PC-3 (cell line): ENCODE results near the gene ABAT. TPM values are rescaled to one million over a fixed set of nuclear protein-coding genes. Genes with fewer than 3 reads are reported as not detected.

Source experiments
- ATAC-seq: fragments of 200-7000 bp; cut with Tn5 transposase; 2 replicates; pipeline ENCODE4 v1.9.1; 2020; ENCODE audit warnings: mild to moderate bottlenecking, moderate library complexity
- BruUV-seq: library from RNA; stranded (reverse); fragments of 400-500 nt; replicated peaks from 2 replicates; lab custom pipeline; 2021; lab: Mats Ljungman, UMichigan
- CTCF ChIA-PET: fragments of 300-600 bp; sonication (Branson Sonifier 250); formaldehyde crosslinking; loops from one replicate; lab custom pipeline; 2022; ENCODE audit warnings: antibody characterized with exemption; lab: Charles Lee
- POLR2A ChIA-PET: fragments of 300-600 bp; sonication (Branson Sonifier 250); formaldehyde crosslinking; loops from one replicate; lab custom pipeline; 2022; ENCODE audit warnings: antibody characterized with exemption; ENCODE audit not compliant: unreplicated experiment; lab: Charles Lee
- DNase-seq: peaks from one replicate; pipeline ENCODE4 v3.0.0-alpha.2; 2015
- H2AFZ ChIP-seq: fragments of 300-600 bp; sonication (generic); 2 replicates; pipeline ENCODE4 v1.6.0; 2016; ENCODE audit warnings: antibody characterized with exemption, low read length
- H3F3A ChIP-seq: fragments of 300-600 bp; sonication (generic); one replicate; pipeline ENCODE4 v1.6.0; 2017; ENCODE audit warnings: antibody characterized with exemption, low read length, control low read depth, mild to moderate bottlenecking; ENCODE audit not compliant: unreplicated experiment
- H3K27ac ChIP-seq: fragments of 300-600 bp; sonication (generic); 2 replicates; pipeline ENCODE4 v1.5.1; 2016; ENCODE audit warnings: mild to moderate bottlenecking, low read length
- H3K27me3 ChIP-seq: fragments of 300-600 bp; sonication (generic); 2 replicates; pipeline ENCODE4 v1.6.1; 2016; ENCODE audit warnings: low read length, mixed read lengths
- H3K36me3 ChIP-seq: fragments of 300-600 bp; sonication (generic); 2 replicates; pipeline ENCODE4 v1.6.1; 2016; ENCODE audit warnings: low read depth, mixed run types, low read length, mixed read lengths
- H3K4me1 ChIP-seq: fragments of 300-600 bp; sonication (generic); 2 replicates; pipeline ENCODE4 v1.5.1; 2016; ENCODE audit warnings: low read length; ENCODE audit not compliant: insufficient read depth
- H3K4me2 ChIP-seq: fragments of 300-600 bp; sonication (generic); 2 replicates; pipeline ENCODE4 v1.6.0; 2016; ENCODE audit warnings: low read length
- H3K4me3 ChIP-seq: fragments of 300-600 bp; sonication (generic); 2 replicates; pipeline ENCODE4 v1.5.1; 2016; ENCODE audit warnings: mild to moderate bottlenecking, low read length, mixed read lengths
- H3K79me2 ChIP-seq: fragments of 300-600 bp; sonication (generic); 2 replicates; pipeline ENCODE4 v1.6.1; 2017; ENCODE audit warnings: low read length, mixed read lengths
- H3K9ac ChIP-seq: fragments of 300-600 bp; sonication (generic); 2 replicates; pipeline ENCODE4 v1.6.0; 2016; ENCODE audit warnings: mild to moderate bottlenecking, low read length
- H3K9me2 ChIP-seq: fragments of 300-600 bp; sonication (generic); replicated peaks from 2 replicates; pipeline ENCODE4 v1.6.1; 2016; ENCODE audit warnings: mixed run types, low read length, mixed read lengths
- H3K9me3 ChIP-seq: fragments of 300-600 bp; sonication (generic); 2 replicates; pipeline ENCODE4 v1.6.1; 2016; ENCODE audit warnings: low read length, mixed read lengths
- H4K20me1 ChIP-seq: fragments of 300-600 bp; sonication (generic); 2 replicates; pipeline ENCODE4 v1.6.1; 2016; ENCODE audit warnings: low read length, mixed read lengths
- CTCF ChIP-seq: fragments of 300-600 bp; sonication (generic); conservative IDR thresholded peaks from 2 replicates; pipeline ENCODE4 v1.5.1; 2017; ENCODE audit warnings: antibody characterized with exemption, low read depth, mild to moderate bottlenecking, low read length
- EZH2 ChIP-seq: fragments of 300-600 bp; sonication (generic); IDR thresholded peaks from one replicate; pipeline ENCODE4 v1.6.1; 2017; ENCODE audit warnings: antibody characterized with exemption, mild to moderate bottlenecking, low read length; ENCODE audit not compliant: unreplicated experiment
- EZH2phosphoT487 ChIP-seq: fragments of 300-600 bp; sonication (generic); IDR thresholded peaks from 2 replicates; pipeline ENCODE4 v1.6.1; 2018; ENCODE audit warnings: mild to moderate bottlenecking, antibody characterized with exemption, low read length, borderline replicate concordance
- intact Hi-C: fragments of 100-400 bp; cut with micrococcal nuclease; formaldehyde crosslinking; loops from 2 replicates; pipeline ENCODE4 v1.9.0; 2023
- total RNA-seq: library from RNA; depleted of rRNA; stranded (reverse); fragments of >200 nt; gene quantifications from 2 replicates; pipeline ENCODE4 v1.2.3, GENCODE V29; 2014

ABAT gene
- total RNA-seq, 1 experiment from 2014 or later, result 0.95 TPM

- CTCF ChIA-PET, result no interaction called here
- H3K36me3 ChIP-seq, result peaks cover 6% of the 10 kb centered on the region; the same call in 1 of the 2 replicates
Measured at GRCh38 chr16:8645141-8645521, 29.3 kb upstream of the ABAT start.

GRCh38 chr16:8645831-8646230 lies 28.6 kb upstream of the ABAT start:
- BruUV-seq, result no TSS peak
- Histone ChIP-seq H3K4me1 (no peaks in the 10 kb centered on the region), H3K4me2 (no peak overlapping the region), H3K9me2 (no peaks in the 10 kb centered on the region), H3K36me3 (peaks cover 6% of the 10 kb centered on the region; the same call in 1 of the 2 replicates), H4K20me1 (no peaks in the 10 kb centered on the region), H3K79me2 (no peaks in the 10 kb centered on the region), H3K4me3 (no peak overlapping the region), H2AFZ (no peak overlapping the region), H3F3A (no peaks in the 10 kb centered on the region), H3K27ac (no peak overlapping the region), H3K9ac (no peak overlapping the region), H3K9me3 (no peaks in the 10 kb centered on the region), H3K27me3 (no peaks in the 10 kb centered on the region)
- DNase-seq, result no peak
- ChIA-PET CTCF (no interaction called here), POLR2A (no interaction called here)
- ATAC-seq, result no peak
- intact Hi-C loops, result no loop called here
- no peak for TF ChIP-seq EZH2phosphoT487
- no peak for TF ChIP-seq CTCF
- no peak for TF ChIP-seq EZH2

More at GRCh38 chr16:8645141-8645521, 29.3 kb upstream of the ABAT start:
- H3K9ac ChIP-seq, result no peak overlapping the region
- POLR2A ChIA-PET, result no interaction called here
- no peak overlapping the region for H2AFZ ChIP-seq
- no TSS peak for BruUV-seq
- intact Hi-C loops, result no loop called here
- no peaks in the 10 kb centered on the region for H3K9me3 ChIP-seq
- H3F3A ChIP-seq, result no peaks in the 10 kb centered on the region
- H3K4me2 ChIP-seq, result no peak overlapping the region
- no peak overlapping the region for H3K4me3 ChIP-seq
- no peaks in the 10 kb centered on the region for H3K27me3 ChIP-seq
- TF ChIP-seq EZH2 (no peak), EZH2phosphoT487 (no peak), CTCF (no peak)
- no peaks in the 10 kb centered on the region for H4K20me1 ChIP-seq
- no peaks in the 10 kb centered on the region for H3K4me1 ChIP-seq
- H3K27ac ChIP-seq, result no peak overlapping the region
- no peaks in the 10 kb centered on the region for H3K9me2 ChIP-seq
- ATAC-seq (no peak), DNase-seq (no peak)
- no peaks in the 10 kb centered on the region for H3K79me2 ChIP-seq

GRCh38 chr16:8646326-8647053 lies 27.9 kb upstream of the ABAT start:
- H3K36me3 ChIP-seq, result peaks cover 6% of the 10 kb centered on the region; the same call in 1 of the 2 replicates
- H3K79me2 ChIP-seq, result no peaks in the 10 kb centered on the region
- ATAC-seq (no peak), DNase-seq (no peak)
- no peaks in the 10 kb centered on the region for H3F3A ChIP-seq
- H3K4me2 ChIP-seq, result no peak overlapping the region
- no peaks in the 10 kb centered on the region for H3K27me3 ChIP-seq
- H3K4me1 ChIP-seq, result no peaks in the 10 kb centered on the region
- no peak overlapping the region for H3K4me3 ChIP-seq
- no peaks in the 10 kb centered on the region for H3K9me3 ChIP-seq
- H3K27ac ChIP-seq, result no peak overlapping the region
- ChIA-PET POLR2A (no interaction called here), CTCF (no interaction called here)
- BruUV-seq, result no TSS peak
- H4K20me1 ChIP-seq, result no peaks in the 10 kb centered on the region
- no peak overlapping the region for H2AFZ ChIP-seq
- no peak for TF ChIP-seq EZH2
- no peak for TF ChIP-seq EZH2phosphoT487
- no peak for TF ChIP-seq CTCF
- intact Hi-C loops, result no loop called here
- no peak overlapping the region for H3K9ac ChIP-seq
- no peaks in the 10 kb centered on the region for H3K9me2 ChIP-seq
